NCI-H345 (cell line): Measurements from ENCODE around the gene DLG2.
"Not testable (repeated sequence)": the region's sequence is repeated elsewhere in the genome, so short reads cannot be mapped to it uniquely, and the experiment has no call there.

Source experiments
- DNase-seq: peaks from one replicate; lab custom pipeline; 2025; lab: John Stamatoyannopoulos, UW

The DLG2 gene

GRCh38 chr11:85229723-85230122, 397.4 kb downstream of the DLG2 start:
- not testable (repeated sequence) for DNase-seq

- no peak for DNase-seq
Observed at GRCh38 chr11:85196968-85197367, 430.2 kb downstream of the DLG2 start.

- no peak for DNase-seq
Observed at GRCh38 chr11:85195934-85196333, 431.2 kb downstream of the DLG2 start.

- DNase-seq: no peak
Observed at GRCh38 chr11:85187992-85188391, 439.2 kb downstream of the DLG2 start.

GRCh38 chr11:85184721-85185120, 442.4 kb downstream of the DLG2 start:
- DNase-seq: no peak

- peak; percentile 20 for DNase-seq
Observed at GRCh38 chr11:85182441-85183387, 444.4 kb downstream of the DLG2 start.

GRCh38 chr11:85180528-85180927, 446.6 kb downstream of the DLG2 start:
- DNase-seq: no peak

GRCh38 chr11:85171648-85172257, 455.4 kb downstream of the DLG2 start:
- DNase-seq: no peak

GRCh38 chr11:85170184-85170583, 457.0 kb downstream of the DLG2 start:
- no peak for DNase-seq

GRCh38 chr11:85167471-85167870, 459.7 kb downstream of the DLG2 start:
- no peak for DNase-seq

GRCh38 chr11:85167038-85167437, 460.1 kb downstream of the DLG2 start:
- no peak for DNase-seq

- DNase-seq: no peak
Observed at GRCh38 chr11:85165819-85166218, 461.3 kb downstream of the DLG2 start.

- no peak for DNase-seq
Observed at GRCh38 chr11:85164743-85165142, 462.4 kb downstream of the DLG2 start.

- no peak for DNase-seq
Observed at GRCh38 chr11:85154294-85154693, 472.9 kb downstream of the DLG2 start.

GRCh38 chr11:85137597-85137996, 489.5 kb downstream of the DLG2 start:
- DNase-seq: peak; percentile 11

GRCh38 chr11:85133636-85134035, 493.5 kb downstream of the DLG2 start:
- no peak for DNase-seq

GRCh38 chr11:85132851-85133585, 494.1 kb downstream of the DLG2 start:
- DNase-seq: no peak

- DNase-seq: no peak
Observed at GRCh38 chr11:85127349-85127748, 499.8 kb downstream of the DLG2 start.

- DNase-seq: no peak
Observed at GRCh38 chr11:85123752-85124231, 503.4 kb downstream of the DLG2 start.

GRCh38 chr11:85118151-85118550, 509.0 kb downstream of the DLG2 start:
- no peak for DNase-seq

GRCh38 chr11:85115798-85116197, 511.3 kb downstream of the DLG2 start:
- DNase-seq: no peak

GRCh38 chr11:85114786-85115185, 512.4 kb downstream of the DLG2 start:
- no peak for DNase-seq
